ENCODE results near the gene FBN2.
A peak's percentile ranks its signal among the peaks of the same experiment; 100 is the strongest.

FBN2 gene

GRCh38 chr5:128287740-128288139, 250.3 kb downstream of the FBN2 start:
- no peak for DNase-seq

- DNase-seq = no peak
These were observed 253.8 kb downstream of the FBN2 start for GRCh38 chr5:128284236-128284635.

- no peak for DNase-seq
These were observed 258.7 kb downstream of the FBN2 start for GRCh38 chr5:128279345-128279744.

- DNase-seq = no peak
These were observed 261.4 kb downstream of the FBN2 start for GRCh38 chr5:128276537-128277216.

GRCh38 chr5:128274441-128274840, 263.6 kb downstream of the FBN2 start:
- DNase-seq = no peak

- no peak for DNase-seq
These were observed 264.3 kb downstream of the FBN2 start for GRCh38 chr5:128273736-128274135.

GRCh38 chr5:128271859-128272464, 266.1 kb downstream of the FBN2 start:
- no peak for DNase-seq

GRCh38 chr5:128271071-128271470, 267.0 kb downstream of the FBN2 start:
- DNase-seq = no peak

GRCh38 chr5:128264564-128265360, 273.3 kb downstream of the FBN2 start:
- DNase-seq = no peak

GRCh38 chr5:128263357-128263756, 274.7 kb downstream of the FBN2 start:
- no peak for DNase-seq

- DNase-seq = no peak
These were observed 275.1 kb downstream of the FBN2 start for GRCh38 chr5:128262911-128263310.

- no peak for DNase-seq
These were observed 278.4 kb downstream of the FBN2 start for GRCh38 chr5:128259607-128260021.

GRCh38 chr5:128258372-128258771, 279.7 kb downstream of the FBN2 start:
- no peak for DNase-seq

GRCh38 chr5:128257076-128257475, 281.0 kb downstream of the FBN2 start:
- DNase-seq = peak; percentile 21

GRCh38 chr5:128254789-128255188, 283.3 kb downstream of the FBN2 start:
- DNase-seq = no peak

- DNase-seq = no peak
These were observed 284.2 kb downstream of the FBN2 start for GRCh38 chr5:128253880-128254279.

- no peak for DNase-seq
These were observed 284.9 kb downstream of the FBN2 start for GRCh38 chr5:128253161-128253560.

GRCh38 chr5:128252756-128253155, 285.3 kb downstream of the FBN2 start:
- DNase-seq = no peak

- DNase-seq = no peak
These were observed 285.8 kb downstream of the FBN2 start for GRCh38 chr5:128252196-128252595.

- no peak for DNase-seq
These were observed 292.1 kb downstream of the FBN2 start for GRCh38 chr5:128245974-128246373.

- no peak for DNase-seq
These were observed 294.0 kb downstream of the FBN2 start for GRCh38 chr5:128243958-128244582.

GRCh38 chr5:128241051-128241695, 296.9 kb downstream of the FBN2 start:
- no peak for DNase-seq

GRCh38 chr5:128237546-128237945, 300.5 kb downstream of the FBN2 start:
- DNase-seq = no peak
